SK-N-SH (cell line): ENCODE measurements around the gene NFIA. TPM values are rescaled to one million over a fixed set of nuclear protein-coding genes. Genes with fewer than 3 reads are reported as not detected.

ENCODE experiments used
- CTCF ChIA-PET: fragments of 300-600, 350-600 bp; formaldehyde crosslinking; extraction: SDS; loops from one replicate; lab custom pipeline; 2021; lab: Yijun Ruan, JAX
- POLR2A ChIA-PET: fragments of 350-600 bp; sonication (Branson Sonifier 250); formaldehyde crosslinking; extraction: SDS; loops from one replicate; lab custom pipeline; 2020; ENCODE audit warnings: antibody characterized with exemption, inconsistent platforms; lab: Yijun Ruan, JAX
- DNase-seq: peaks from one replicate; pipeline ENCODE4 v3.0.0; 2012
- H2AFZ ChIP-seq: fragments of 200-600 bp; sonication (generic); 2 replicates; pipeline ENCODE4 v1.8.1; 2016; ENCODE audit warnings: antibody characterized with exemption, mild to moderate bottlenecking, low read depth
- H3F3A ChIP-seq: fragments of 200-600 bp; sonication (generic); replicated peaks from 2 replicates; pipeline ENCODE3; 2016; ENCODE audit warnings: antibody characterized with exemption, mild to moderate bottlenecking; ENCODE audit not compliant: insufficient read depth
- H3K27ac ChIP-seq, 2 experiments: fragments of 200-500 bp in 1 of 2; fragments of 200-600 bp in 1 of 2; sonication (Bioruptor generic) in 1 of 2; sonication (generic), shearing (Covaris generic) in 1 of 2; 2 replicates each; pipeline versions ENCODE4 v1.5.1 to v1.6.1; 2014 to 2016; ENCODE audit warnings: low read depth in 2 of 2, inconsistent platforms in 1 of 2, low read length in 1 of 2, mild to moderate bottlenecking in 1 of 2, mixed read lengths in 1 of 2
- H3K27me3 ChIP-seq: fragments of 200-600 bp; sonication (generic), shearing (Covaris generic); 2 replicates; pipeline ENCODE4 v1.6.1; 2016; ENCODE audit warnings: mixed run types; ENCODE audit not compliant: insufficient read depth
- H3K36me3 ChIP-seq, 2 experiments: fragments of 200-500 bp in 1 of 2; fragments of 200-600 bp in 1 of 2; sonication (Bioruptor generic) in 1 of 2; sonication (generic) in 1 of 2; replicated peaks in 1 of 2; 2 replicates each; pipeline versions ENCODE3 to v1.5.1; 2014 to 2016; ENCODE audit warnings: low read length in 1 of 2, mild to moderate bottlenecking in 1 of 2; ENCODE audit not compliant: insufficient read depth in 2 of 2, control insufficient read depth in 1 of 2
- H3K4me1 ChIP-seq, 2 experiments: fragments of 200-500 bp in 1 of 2; fragments of 200-600 bp in 1 of 2; sonication (Bioruptor generic) in 1 of 2; sonication (generic), shearing (Covaris generic) in 1 of 2; 2 replicates each; pipeline versions ENCODE4 v1.5.1 to v1.6.1; 2014 to 2016; ENCODE audit warnings: low read depth in 1 of 2, low read length in 1 of 2, mixed run types in 1 of 2; ENCODE audit not compliant: insufficient read depth in 2 of 2, control insufficient read depth in 1 of 2
- H3K4me2 ChIP-seq: fragments of 200-600 bp; sonication (generic), shearing (Covaris generic); 2 replicates; pipeline ENCODE4 v1.6.1; 2017; ENCODE audit warnings: mixed run types
- H3K4me3 ChIP-seq, 2 experiments: fragments of 200-500 bp in 1 of 2; fragments of 200-600 bp in 1 of 2; sonication (Bioruptor generic) in 1 of 2; sonication (generic), shearing (Covaris generic) in 1 of 2; 2 replicates each; pipeline versions ENCODE4 v1.5.1 to v1.8.1; 2014 to 2016; ENCODE audit warnings: low read depth in 2 of 2, inconsistent platforms in 1 of 2, low read length in 1 of 2, mild to moderate bottlenecking in 1 of 2, mixed read lengths in 1 of 2, moderate library complexity in 1 of 2
- H3K79me2 ChIP-seq: fragments of 200-600 bp; sonication (generic); 2 replicates; pipeline ENCODE4 v1.8.1; 2017; ENCODE audit warnings: mild to moderate bottlenecking; ENCODE audit not compliant: insufficient read depth
- H3K9ac ChIP-seq: fragments of 200-600 bp; sonication (generic); 2 replicates; pipeline ENCODE4 v1.6.1; 2017; ENCODE audit warnings: mixed run types
- H3K9me2 ChIP-seq: fragments of 200-600 bp; sonication (generic); 2 replicates; pipeline ENCODE4 v1.6.1; 2017; ENCODE audit warnings: mixed run types
- H3K9me3 ChIP-seq: fragments of 200-600 bp; sonication (generic); 2 replicates; pipeline ENCODE4 v1.6.1; 2017; ENCODE audit warnings: mixed run types, mild to moderate bottlenecking, moderate library complexity
- H4K20me1 ChIP-seq: fragments of 200-600 bp; sonication (generic); 2 replicates; pipeline ENCODE4 v1.6.1; 2017; ENCODE audit warnings: mild to moderate bottlenecking, mixed run types; ENCODE audit not compliant: insufficient read depth
- CHD2 ChIP-seq: fragments of 150-350 bp; IDR thresholded peaks from 2 replicates; pipeline ENCODE4 v1.6.1; 2018; ENCODE audit warnings: low read length; ENCODE audit not compliant: partially characterized antibody
- CTCF ChIP-seq: fragments of 200-600 bp; sonication (generic); IDR thresholded peaks from 2 replicates; pipeline ENCODE4 v1.6.1; 2017; ENCODE audit warnings: antibody characterized with exemption, mild to moderate bottlenecking, moderate library complexity
- ELF1 ChIP-seq: IDR thresholded peaks from 2 replicates; pipeline ENCODE4 v1.4.0; 2012
- MAX ChIP-seq: IDR thresholded peaks from 2 replicates; pipeline ENCODE4 v1.4.0; 2012; ENCODE audit warnings: low read depth
- NFIC ChIP-seq: IDR thresholded peaks from 2 replicates; pipeline ENCODE4 v1.4.0; 2012; ENCODE audit warnings: borderline replicate concordance
- NRF1 ChIP-seq: IDR thresholded peaks from 2 replicates; pipeline ENCODE4 v1.6.1; 2012; ENCODE audit warnings: low read depth, mild to moderate bottlenecking, low read length
- RAD21 ChIP-seq: IDR thresholded peaks from 2 replicates; pipeline ENCODE4 v1.6.1; 2012; ENCODE audit warnings: mild to moderate bottlenecking, low read length
- RFX5 ChIP-seq: IDR thresholded peaks from 2 replicates; pipeline ENCODE4 v1.6.1; 2012; ENCODE audit warnings: mild to moderate bottlenecking, improper control_type of control experiment, low read length
- SIN3A ChIP-seq: IDR thresholded peaks from 2 replicates; pipeline ENCODE4 v1.6.1; 2012; ENCODE audit warnings: low read depth, mild to moderate bottlenecking, low read length, moderate library complexity, borderline replicate concordance
- SMC3 ChIP-seq: IDR thresholded peaks from 2 replicates; pipeline ENCODE4 v1.6.1; 2012; ENCODE audit warnings: low read depth, low read length, improper control_type of control experiment
- YY1 ChIP-seq: IDR thresholded peaks from 2 replicates; pipeline ENCODE4 v1.4.0; 2012; ENCODE audit warnings: low read depth, mild to moderate bottlenecking
- ZBTB33 ChIP-seq: IDR thresholded peaks from 2 replicates; pipeline ENCODE4 v1.4.0; 2012; ENCODE audit warnings: low read depth, borderline replicate concordance
- WGBS: methylation state at CpG from one replicate; pipeline ENCODE4 v1.1.6; 2017; ENCODE audit warnings: low lambda C conversion rate; 5-methylcytosine and 5-hydroxymethylcytosine counted together
- polyA plus RNA-seq, 3 experiments: library from polyadenylated mRNA; depleted of rRNA; stranded (reverse); fragments of >200 nt; gene quantifications; 2 replicates each; pipeline ENCODE4 v1.2.3, GENCODE V29; 2012
- TF ChIP-seq, protein P1 (sequence below): IDR thresholded peaks from 2 replicates; pipeline ENCODE4; 2012
- TF ChIP-seq, protein P2 (sequence below): IDR thresholded peaks from 2 replicates; pipeline ENCODE4 v1.6.1; 2012; ENCODE audit warnings: mild to moderate bottlenecking, low read depth, low read length, moderate library complexity

The NFIA gene
- polyA plus RNA-seq, 1 of the 3 experiments (the other 2 are of a cell fraction), result 3.3 TPM

DNA sequence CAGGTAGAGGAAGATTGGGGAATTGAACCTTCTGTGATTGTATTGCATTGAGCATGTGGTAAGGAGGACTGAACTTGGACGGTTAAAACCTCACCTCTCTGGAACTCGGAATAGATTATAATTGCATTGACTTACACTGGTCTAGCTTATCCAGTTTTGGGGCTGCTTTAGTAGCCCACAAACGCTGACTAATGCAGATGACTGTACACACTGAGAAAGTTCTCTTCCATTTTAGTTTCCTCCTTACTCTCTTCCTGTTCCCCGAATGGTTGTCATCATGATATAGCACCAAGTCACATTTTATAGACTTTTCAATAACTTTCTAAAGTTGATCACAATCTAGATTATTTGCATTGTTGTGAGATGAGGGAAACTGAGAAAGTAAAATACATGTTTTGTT is 78.2 kb downstream of the NFIA start:
- no peak overlapping the region for H3K4me3 ChIP-seq
- no peaks in the 10 kb centered on the region for H4K20me1 ChIP-seq
- WGBS, result 90% methylated on average over 4 of the region's 4 CpGs
- DNase-seq, result no peak
- peaks cover 23 to 41% of the 10 kb centered on the region in 2 experiments; a peak in 3 of 4 replicates for H3K4me1 ChIP-seq
- H3K9me2 ChIP-seq, result no peaks in the 10 kb centered on the region
- no peak overlapping the region for H3K27ac ChIP-seq
- H3K27me3 ChIP-seq, result no peaks in the 10 kb centered on the region
- 0 out of 2 replicates have a peak, but pooled peaks cover 4% of the 10 kb centered on the region for H3K79me2 ChIP-seq
- H3K9ac ChIP-seq, result no peak overlapping the region
- no peaks in the 10 kb centered on the region for H3K36me3 ChIP-seq
- CTCF ChIA-PET, result no interaction called here
- H3K4me2 ChIP-seq, result no peak overlapping the region
- no peak for TF ChIP-seq RFX5
- no peak for TF ChIP-seq MAX
- no peak for TF ChIP-seq SMC3
- TF ChIP-seq ZBTB33, result no peak
- no peak for TF ChIP-seq RAD21
- no peak for TF ChIP-seq SIN3A
- no peak for TF ChIP-seq CTCF
- TF ChIP-seq, protein P1, sequence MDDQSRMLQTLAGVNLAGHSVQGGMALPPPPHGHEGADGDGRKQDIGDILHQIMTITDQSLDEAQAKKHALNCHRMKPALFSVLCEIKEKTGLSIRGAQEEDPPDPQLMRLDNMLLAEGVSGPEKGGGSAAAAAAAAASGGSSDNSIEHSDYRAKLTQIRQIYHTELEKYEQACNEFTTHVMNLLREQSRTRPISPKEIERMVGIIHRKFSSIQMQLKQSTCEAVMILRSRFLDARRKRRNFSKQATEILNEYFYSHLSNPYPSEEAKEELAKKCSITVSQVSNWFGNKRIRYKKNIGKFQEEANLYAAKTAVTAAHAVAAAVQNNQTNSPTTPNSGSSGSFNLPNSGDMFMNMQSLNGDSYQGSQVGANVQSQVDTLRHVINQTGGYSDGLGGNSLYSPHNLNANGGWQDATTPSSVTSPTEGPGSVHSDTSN, result no peak
- TF ChIP-seq, protein P2, sequence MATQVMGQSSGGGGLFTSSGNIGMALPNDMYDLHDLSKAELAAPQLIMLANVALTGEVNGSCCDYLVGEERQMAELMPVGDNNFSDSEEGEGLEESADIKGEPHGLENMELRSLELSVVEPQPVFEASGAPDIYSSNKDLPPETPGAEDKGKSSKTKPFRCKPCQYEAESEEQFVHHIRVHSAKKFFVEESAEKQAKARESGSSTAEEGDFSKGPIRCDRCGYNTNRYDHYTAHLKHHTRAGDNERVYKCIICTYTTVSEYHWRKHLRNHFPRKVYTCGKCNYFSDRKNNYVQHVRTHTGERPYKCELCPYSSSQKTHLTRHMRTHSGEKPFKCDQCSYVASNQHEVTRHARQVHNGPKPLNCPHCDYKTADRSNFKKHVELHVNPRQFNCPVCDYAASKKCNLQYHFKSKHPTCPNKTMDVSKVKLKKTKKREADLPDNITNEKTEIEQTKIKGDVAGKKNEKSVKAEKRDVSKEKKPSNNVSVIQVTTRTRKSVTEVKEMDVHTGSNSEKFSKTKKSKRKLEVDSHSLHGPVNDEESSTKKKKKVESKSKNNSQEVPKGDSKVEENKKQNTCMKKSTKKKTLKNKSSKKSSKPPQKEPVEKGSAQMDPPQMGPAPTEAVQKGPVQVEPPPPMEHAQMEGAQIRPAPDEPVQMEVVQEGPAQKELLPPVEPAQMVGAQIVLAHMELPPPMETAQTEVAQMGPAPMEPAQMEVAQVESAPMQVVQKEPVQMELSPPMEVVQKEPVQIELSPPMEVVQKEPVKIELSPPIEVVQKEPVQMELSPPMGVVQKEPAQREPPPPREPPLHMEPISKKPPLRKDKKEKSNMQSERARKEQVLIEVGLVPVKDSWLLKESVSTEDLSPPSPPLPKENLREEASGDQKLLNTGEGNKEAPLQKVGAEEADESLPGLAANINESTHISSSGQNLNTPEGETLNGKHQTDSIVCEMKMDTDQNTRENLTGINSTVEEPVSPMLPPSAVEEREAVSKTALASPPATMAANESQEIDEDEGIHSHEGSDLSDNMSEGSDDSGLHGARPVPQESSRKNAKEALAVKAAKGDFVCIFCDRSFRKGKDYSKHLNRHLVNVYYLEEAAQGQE, result no peak
- TF ChIP-seq NRF1, result no peak
- TF ChIP-seq YY1, result no peak
- TF ChIP-seq CHD2, result no peak
- TF ChIP-seq NFIC, result no peak
- no peak for TF ChIP-seq ELF1
- peaks cover 10% of the 10 kb centered on the region for H3F3A ChIP-seq
- H2AFZ ChIP-seq, result no peak overlapping the region
- H3K9me3 ChIP-seq, result no peaks in the 10 kb centered on the region
- POLR2A ChIA-PET, result no interaction called here
